Right forelimb (tissue), 1 donor: ENCODE results near the gene ADGRL3.
"Not testable (repeated sequence)": the region's sequence is repeated elsewhere in the genome, so short reads cannot be mapped to it uniquely, and the experiment has no call there.

ENCODE experiments used
- DNase-seq: peaks from one replicate; pipeline ENCODE4 v3.0.0-alpha.2; 2018

ADGRL3 gene

GRCh38 chr4:61837395-61837794, 637.3 kb downstream of the ADGRL3 start:
- no peak for DNase-seq

- DNase-seq, result no peak
Measured at GRCh38 chr4:61838072-61838471, 637.9 kb downstream of the ADGRL3 start.

GRCh38 chr4:61841714-61842113, 641.6 kb downstream of the ADGRL3 start:
- DNase-seq, result no peak

GRCh38 chr4:61851126-61851525, 651.0 kb downstream of the ADGRL3 start:
- no peak for DNase-seq

- not testable (repeated sequence) for DNase-seq
Measured at GRCh38 chr4:61852105-61852504, 652.0 kb downstream of the ADGRL3 start.

- no peak for DNase-seq
Measured at GRCh38 chr4:61853041-61853440, 652.9 kb downstream of the ADGRL3 start.

GRCh38 chr4:61860376-61860775, 660.2 kb downstream of the ADGRL3 start:
- no peak for DNase-seq

- DNase-seq, result no peak
Measured at GRCh38 chr4:61864286-61864685, 664.2 kb downstream of the ADGRL3 start.

- DNase-seq, result no peak
Measured at GRCh38 chr4:61866378-61867030, 666.4 kb downstream of the ADGRL3 start.

- DNase-seq, result no peak
Measured at GRCh38 chr4:61872983-61873382, 672.9 kb downstream of the ADGRL3 start.

- no peak for DNase-seq
Measured at GRCh38 chr4:61877266-61877665, 677.1 kb downstream of the ADGRL3 start.

- DNase-seq, result no peak
Measured at GRCh38 chr4:61877893-61878292, 677.8 kb downstream of the ADGRL3 start.

- DNase-seq, result no peak
Measured at GRCh38 chr4:61882381-61882780, 682.3 kb downstream of the ADGRL3 start.

- no peak for DNase-seq
Measured at GRCh38 chr4:61886131-61886530, 686.0 kb downstream of the ADGRL3 start.

GRCh38 chr4:61889117-61889516, 689.0 kb downstream of the ADGRL3 start:
- DNase-seq, result no peak

GRCh38 chr4:61890321-61890720, 690.2 kb downstream of the ADGRL3 start:
- no peak for DNase-seq

- DNase-seq, result no peak
Measured at GRCh38 chr4:61891953-61892352, 691.8 kb downstream of the ADGRL3 start.

GRCh38 chr4:61896634-61897033, 696.5 kb downstream of the ADGRL3 start:
- no peak for DNase-seq

GRCh38 chr4:61909031-61909430, 708.9 kb downstream of the ADGRL3 start:
- DNase-seq, result no peak

- no peak for DNase-seq
Measured at GRCh38 chr4:61911313-61911756, 711.2 kb downstream of the ADGRL3 start.

- no peak for DNase-seq
Measured at GRCh38 chr4:61913619-61914018, 713.5 kb downstream of the ADGRL3 start.

GRCh38 chr4:61915501-61915900, 715.4 kb downstream of the ADGRL3 start:
- no peak for DNase-seq

- no peak for DNase-seq
Measured at GRCh38 chr4:61918507-61918906, 718.4 kb downstream of the ADGRL3 start.

GRCh38 chr4:61918987-61919386, 718.9 kb downstream of the ADGRL3 start:
- no peak for DNase-seq

- no peak for DNase-seq
Measured at GRCh38 chr4:61919561-61919960, 719.4 kb downstream of the ADGRL3 start.
